GM18511 (cell line): ENCODE measurements around the gene SNED1.
"Not testable (repeated sequence)": the region's sequence is repeated elsewhere in the genome, so short reads cannot be mapped to it uniquely, and the experiment has no call there.

Experiments used
- ATAC-seq: cut with Tn5 transposase; IDR thresholded peaks from one replicate; pipeline ENCODE4 v1.9.1; 2021; ENCODE audit warnings: mild to moderate bottlenecking, moderate library complexity; ENCODE audit not compliant: unreplicated experiment

Gene SNED1

DNA sequence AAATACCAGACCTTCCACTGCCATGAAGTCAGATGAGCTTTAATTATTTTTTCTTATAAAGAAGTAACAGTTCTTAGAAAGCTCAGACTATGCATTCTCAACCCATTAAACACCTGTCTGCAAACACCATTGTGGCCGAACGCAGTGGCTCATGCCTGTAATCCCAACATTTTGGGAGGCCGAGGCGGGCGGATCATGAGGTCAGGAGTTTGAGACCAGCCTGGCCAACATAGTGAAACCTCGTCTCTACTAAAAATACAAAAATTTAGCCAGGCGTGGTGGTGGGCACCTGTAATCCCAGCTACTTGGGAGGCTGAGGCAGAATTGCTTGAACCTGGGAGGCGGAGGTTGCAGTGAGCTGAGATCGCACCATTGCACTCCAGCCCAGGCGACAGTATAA lies 106.2 kb downstream of the SNED1 start:
- ATAC-seq = not testable (repeated sequence)

DNA sequence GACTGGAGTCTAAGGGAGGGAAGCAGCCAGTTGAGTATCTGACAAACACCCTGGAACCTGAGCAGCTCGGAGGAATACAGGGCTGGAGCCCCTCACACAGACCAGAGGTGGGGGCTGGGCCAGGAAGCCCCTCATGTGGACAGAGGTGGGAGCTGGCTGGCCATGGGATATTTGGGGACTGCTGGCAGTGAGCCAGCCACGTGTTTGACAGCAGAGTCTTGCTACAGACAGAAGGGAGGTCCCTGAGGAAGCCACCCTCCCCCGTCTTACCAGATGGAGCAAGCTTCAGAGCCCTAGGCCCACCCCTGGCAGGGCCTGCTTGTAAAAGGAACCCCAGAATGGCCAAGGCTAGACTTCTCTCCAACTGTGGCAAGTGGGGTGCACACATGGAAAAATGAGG lies 107.2 kb downstream of the SNED1 start:
- no peak for ATAC-seq

DNA sequence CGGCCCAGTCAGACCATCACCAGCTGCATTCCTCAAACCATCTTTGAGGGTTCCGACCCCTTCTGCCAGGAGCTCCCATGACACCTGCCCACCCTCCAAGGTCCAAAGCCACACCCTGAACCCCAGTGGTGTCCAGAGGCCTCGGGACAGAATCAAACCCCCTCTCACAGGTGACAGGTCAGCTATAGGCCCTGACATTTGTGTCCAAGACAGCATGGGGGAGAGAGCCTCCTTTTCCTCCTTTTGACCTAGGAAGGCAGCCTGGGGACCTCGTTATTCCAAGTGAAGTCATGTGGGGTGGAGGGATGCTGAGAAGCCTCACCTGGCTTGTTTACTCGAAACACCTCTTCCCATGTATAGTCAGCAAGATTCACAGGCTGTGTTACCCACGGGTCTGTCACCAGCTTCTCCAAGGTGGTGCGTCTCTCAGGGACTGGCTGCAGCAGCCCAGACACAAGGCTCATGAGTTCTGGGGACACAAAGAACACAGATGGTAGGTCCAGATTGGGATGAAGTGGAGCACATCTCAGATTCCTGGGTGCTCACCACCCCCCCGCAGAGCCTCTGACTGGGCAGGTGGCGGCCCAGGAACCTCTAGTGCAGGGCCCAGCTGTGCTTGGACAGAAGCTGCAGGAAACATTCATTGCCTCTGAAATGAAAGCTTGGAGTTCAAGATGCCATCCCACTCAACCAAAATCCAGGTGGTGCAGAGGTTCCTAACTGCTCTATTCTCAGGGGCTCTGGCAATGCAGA lies 108.8 kb downstream of the SNED1 start:
- ATAC-seq = no peak

DNA sequence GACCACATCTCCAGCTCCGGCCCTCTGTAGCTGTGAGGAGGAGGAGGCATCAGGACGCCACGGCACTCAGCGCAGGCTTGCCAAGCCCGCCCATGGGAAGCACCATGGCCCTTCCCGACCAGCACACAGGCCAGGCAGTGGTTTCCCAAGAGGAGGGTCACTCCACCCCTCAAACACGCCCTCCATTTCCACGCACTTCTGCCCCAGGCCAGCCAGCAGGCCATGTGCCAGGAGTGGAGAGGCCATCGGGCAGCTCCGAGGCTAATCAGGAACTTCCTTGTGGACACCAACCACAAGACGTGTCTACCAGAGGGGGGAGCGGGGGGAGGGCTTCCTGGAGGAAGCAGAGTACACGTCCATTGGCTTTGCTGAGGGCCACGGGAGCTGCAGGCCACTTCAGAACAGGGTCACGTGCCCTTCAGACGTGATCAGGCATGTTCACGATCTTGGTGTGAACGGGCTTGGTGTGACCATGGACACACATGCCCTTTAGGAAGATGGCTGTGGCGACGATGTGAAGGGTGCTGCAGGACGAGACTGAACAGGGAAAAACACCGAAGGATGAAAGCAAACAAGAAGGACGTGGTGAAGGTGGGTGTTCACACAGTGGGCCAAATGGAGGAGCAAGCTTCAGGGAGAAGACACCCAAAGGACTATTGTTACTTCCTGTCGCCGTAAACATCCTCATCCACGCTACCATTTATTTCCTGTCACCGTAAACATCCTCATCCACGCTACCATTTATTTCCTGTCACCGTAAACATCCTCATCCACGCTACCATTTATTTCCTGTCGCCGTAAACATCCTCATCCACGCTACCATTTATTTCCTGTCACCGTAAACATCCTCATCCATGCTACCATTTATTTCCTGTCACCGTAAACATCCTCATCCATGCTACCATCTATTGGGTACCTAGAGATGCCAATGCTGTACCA lies 110.1 kb downstream of the SNED1 start:
- no peak for ATAC-seq

DNA sequence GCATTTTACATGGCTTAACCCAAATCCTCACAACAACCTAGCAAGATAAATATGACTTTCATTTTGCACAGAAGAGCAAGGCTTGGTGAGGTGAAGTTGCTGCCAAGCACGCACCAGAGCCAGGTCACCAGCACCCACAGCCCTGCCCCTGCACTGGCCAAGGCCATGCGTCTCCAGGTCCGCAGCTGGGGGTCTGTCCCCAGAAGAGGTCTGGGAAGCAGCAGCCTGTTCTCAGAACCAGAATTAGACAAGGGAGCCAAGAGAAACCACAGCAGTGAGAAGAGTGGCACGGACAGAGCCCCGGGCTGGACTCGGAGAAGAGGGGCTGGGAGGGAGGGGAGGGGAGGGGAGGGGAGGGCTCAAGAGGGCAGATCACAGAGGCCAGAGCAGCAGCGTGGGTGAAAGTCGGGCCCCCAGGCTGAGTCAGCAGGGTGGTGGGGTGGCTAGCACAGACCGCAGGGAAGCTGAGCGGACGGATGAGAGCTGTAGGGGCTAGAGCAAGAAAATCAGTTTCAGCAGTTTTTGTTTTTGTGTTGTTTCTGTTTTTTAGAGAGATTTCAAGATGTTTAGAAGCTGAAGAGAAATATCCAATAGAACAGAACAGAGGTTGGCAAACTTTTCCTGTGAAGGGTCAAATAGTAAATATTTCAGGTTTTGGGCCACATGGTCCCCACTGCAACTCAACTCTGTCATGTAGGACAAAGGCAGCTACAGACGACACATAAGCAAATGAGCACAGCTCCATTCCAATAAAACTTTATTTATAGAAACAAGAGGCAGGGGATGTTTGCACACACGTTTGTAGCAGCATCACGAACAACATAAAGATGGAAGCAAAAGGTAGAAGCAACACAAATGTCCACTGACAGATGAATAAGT lies 111.0 kb downstream of the SNED1 start:
- ATAC-seq = no peak

DNA sequence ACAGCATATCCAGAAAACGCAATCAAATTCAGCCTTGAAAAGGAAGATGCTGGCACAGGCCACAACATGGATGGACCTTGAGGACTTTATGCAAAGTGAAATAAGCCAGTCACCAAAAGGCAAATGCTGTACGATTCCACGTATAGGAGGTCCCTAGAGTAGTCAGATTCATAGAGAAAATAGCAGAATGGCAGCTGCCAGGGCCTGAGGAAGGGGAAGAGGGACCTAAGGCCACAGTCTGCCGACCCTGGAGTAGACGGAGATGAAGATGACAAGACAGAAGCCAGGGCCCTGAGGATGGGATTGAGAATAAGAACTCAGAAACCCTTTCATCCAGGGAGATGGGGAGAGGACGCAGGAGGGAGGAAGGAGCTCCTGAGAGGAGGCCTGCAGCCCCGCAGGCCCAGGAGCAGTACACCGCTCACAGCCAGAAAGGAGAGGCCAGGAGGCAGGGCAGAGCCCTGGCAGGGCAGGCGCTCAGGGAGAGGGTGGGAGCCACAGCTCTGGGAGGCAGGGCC lies 111.7 kb downstream of the SNED1 start:
- peak; percentile 8 for ATAC-seq

DNA sequence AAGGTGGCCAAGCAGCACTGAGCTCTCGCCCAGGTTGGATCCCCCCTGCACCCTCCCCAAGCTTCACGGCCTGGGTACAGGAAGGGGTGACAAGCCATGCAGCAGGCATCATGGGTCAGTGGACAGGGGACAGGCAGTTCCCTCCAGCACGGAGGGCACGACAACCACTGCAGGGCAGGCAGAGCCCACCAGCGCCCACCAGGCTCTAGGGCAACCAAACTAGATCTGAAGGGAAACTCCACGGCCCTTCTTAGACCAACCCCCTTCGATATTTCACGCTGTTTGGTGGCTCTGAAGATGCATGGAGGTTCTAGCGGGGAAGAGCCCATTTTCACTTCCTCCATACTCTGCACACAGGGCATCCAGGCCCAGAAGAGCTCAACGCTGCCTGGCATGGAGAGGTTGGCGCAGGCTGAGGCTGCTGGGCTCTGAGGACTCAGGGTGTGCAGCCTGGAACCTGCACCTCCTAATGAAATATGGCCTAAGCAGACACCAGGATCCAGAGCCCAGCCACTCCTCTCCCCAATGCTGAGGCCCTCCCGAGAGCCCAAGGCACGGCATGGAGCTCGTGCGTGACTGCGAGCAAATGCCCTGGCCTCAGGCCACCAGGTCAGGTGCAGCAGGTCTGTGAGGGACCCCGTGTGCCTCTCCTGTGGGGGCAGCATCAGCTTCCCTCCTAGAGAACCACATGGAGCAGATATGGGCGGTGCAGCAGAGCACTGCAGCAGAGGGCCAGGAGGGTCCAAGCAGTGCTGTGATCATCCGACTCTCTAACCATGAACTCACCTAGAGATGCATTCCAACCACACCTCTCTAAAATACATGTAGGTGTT lies 112.4 kb downstream of the SNED1 start:
- ATAC-seq = peak; percentile 58

DNA sequence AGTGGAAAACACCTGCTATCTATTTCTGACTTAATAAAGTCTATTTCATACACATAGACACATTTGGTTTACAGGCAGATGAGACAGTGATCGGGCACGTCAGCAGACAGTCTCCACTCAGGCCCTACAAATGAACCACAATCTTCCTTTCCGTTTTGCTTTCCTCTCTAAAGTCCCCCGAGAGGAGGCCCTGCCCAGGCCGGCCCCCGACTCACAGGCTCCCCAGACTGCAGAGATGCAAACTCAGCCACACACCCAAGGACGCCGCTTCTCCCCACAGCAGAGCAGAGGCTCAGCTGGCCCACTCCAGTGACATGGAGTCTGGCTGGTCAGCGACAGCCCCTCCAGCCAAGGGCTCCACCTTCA lies 113.0 kb downstream of the SNED1 start:
- peak; percentile 45 for ATAC-seq

DNA sequence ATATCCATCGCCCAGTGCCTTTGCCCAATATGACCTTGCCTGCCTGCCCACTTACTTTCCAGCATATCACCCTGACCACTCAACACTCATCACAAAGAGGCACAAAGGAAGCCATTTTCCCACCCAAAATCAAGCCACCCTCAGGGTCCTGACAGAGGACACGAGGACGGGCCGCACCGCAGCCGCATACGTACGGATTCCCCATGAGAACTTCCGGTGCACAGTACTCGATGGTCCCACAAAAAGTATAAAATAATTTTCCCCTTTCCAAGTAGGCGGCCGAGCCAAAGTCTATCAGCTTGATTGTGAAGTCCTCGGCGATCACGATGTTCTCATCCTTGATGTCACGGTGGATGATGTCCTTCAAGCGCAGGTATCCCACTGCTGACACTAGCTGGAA lies 113.6 kb downstream of the SNED1 start:
- ATAC-seq = no peak

DNA sequence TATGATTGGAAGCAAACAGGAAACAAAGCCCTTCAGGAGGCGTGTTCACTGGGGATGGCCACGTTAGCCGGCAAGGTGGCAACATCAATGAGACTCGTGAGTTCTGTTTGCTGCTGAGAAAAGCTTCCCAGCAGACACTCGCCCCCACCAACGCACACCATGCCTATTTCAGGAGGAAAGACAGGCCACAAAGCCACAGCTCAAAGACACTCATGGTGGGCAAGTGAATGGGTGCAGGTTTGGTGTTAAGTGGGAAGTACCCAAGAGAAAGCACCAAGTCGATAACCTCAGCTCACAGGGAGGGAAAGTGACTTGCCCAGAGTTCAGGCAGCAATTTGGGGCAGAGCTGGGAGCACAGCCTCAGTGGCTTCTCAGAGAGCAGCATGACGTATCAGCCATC lies 114.2 kb downstream of the SNED1 start:
- ATAC-seq = no peak

DNA sequence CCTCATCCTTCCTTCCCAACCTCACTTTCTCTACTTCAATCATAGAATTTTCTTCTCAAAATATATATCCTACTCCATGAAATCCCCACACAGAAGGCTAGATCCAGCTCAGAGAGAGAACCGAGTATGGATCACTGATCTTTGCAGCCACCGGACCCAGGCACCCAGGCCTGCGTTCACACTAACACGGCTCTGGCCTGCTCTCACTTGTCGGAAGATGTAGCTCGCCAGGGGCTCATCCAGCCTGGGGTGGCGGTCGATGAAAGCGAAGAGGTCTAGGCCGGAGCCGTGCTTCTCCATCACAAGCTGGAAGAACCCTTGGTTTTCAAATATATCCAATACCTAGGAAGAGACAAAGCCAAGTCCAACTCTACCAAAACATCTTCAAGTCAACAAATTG lies 116.4 kb downstream of the SNED1 start:
- ATAC-seq = no peak

DNA sequence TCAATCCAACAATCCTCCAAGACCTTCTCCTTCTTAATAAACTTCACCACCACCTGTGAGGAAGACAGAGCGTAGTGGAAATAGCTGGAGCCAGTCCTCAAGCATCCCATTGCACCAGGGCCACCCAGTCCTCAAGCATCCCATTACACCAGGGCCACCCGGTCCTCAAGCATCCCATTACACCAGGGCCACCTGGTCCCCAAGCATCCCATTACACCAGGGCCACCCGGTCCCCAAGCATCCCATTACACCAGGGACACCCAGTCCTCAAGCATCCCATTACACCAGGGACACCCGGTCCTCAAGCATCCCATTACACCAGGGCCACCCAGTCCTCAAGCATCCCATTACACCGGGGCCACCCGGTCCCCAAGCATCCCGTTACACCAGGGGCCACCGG lies 116.9 kb downstream of the SNED1 start:
- no peak for ATAC-seq

DNA sequence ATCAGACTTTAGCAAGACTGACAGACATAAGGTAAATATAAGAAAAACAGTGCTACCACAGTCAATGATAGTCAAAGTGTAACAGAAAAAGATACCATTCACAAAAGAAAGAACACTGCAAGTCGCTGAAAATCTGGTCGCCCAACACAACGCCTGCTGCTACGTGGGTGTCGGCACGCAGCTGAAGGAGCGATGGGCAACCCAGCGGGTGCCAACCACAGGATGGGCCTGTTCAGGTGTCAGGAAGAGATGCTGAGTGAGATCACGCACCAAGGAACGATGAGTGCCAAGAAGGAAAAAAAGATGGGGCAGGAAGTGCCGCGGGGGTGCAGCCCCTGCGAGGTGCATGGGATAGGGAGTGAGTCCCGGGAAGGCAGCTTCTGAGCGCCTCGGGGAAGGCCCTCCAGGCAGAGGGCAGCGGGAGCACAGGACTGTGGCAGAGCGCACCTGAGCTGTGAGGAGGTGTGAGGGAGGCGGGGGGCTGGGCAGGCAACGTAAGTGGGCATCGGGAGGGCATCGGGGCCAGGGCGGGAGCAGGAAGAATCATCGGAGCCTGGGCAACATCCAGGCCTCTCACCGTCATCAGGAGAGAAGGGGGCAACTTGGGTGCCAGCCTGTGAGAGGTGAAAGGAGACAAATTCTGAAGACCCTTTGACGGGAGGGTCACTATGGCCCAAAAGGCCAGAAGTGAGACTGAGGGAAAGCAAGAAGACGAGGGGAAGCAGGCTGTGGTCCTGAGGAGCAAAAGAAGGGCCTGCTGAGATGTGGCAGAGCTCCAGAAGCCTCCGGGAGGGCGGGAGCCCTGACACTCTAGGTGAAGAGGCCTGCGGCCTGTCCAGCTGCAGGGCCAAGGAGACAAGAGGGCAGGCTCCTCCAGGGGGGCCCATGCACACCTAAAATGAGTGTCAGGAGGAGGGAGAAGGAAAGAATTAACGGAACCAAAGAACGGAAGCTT lies 118.5 kb downstream of the SNED1 start:
- ATAC-seq = no peak

DNA sequence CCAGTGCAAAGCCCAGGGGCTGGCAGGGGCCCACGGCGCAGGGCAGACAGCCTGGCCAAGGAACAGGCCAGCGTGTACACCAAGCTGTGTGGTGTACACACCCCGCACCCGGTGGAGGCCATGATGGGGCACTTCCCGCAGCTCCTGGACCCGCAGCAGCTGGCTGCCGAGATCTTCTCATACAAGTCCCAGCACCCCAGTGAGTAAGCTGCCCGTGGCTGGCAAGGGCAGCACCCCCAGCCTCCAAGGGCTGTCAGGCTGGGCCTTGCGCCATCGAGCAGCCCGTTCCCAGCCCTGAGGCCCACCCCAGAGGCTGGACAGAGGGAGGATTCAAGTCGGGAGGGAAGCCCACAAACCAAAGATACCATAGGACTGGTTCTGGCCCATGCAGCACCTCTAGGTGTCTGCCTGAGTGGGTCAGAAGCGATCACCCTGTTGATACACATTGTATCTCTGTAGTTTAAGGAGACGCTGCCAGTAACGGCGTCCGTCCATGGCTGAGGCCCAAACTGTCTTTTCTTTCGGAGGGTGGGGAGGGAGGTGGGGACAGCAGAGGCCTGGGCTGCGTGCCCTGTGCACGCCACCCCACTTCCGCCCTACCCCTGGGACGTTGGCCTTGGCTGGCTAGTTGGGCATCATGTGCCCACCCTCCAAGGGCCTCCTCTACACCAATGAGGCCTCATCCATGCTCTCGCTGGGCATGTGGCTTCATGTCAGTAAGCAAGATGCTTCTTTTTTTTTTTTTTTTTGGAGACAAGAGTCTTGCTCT lies 120.5 kb downstream of the SNED1 start:
- ATAC-seq = no peak

DNA sequence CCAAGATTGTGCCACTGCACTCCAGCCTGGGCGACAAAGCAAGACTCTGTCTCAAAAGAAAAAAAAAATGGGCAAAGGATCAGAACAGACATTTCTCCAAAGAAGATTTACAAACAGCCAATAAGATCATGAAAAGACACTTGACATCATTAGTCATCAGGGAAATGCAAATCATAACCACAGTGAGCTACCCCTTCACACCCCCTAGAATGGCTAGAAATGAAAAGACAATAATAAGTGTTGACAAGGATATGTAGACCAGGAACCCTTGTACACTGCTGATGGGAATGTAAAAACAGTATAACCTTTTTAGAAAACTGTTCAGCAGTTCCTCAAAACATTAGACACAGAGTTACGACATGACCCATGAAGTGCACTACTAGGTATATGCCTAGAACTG lies 122.0 kb downstream of the SNED1 start:
- ATAC-seq = no peak

DNA sequence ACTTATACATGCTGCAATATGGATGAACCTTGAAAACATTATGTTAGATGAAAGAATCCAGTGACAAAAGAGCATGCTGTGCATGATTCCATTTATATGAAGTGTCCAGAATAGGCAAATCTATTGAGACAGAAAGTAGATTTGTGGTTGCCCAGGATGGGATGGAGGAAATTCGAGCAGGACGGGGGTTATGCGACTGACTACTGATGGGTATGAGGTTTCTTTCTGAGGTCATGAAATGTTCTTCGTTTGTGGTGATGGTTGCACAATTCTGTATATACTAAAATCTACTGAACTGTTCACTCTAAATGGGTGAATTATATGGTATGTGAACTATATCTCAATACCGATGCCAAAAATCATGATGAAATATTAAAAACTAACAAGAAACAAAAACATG lies 122.6 kb downstream of the SNED1 start:
- no peak for ATAC-seq

DNA sequence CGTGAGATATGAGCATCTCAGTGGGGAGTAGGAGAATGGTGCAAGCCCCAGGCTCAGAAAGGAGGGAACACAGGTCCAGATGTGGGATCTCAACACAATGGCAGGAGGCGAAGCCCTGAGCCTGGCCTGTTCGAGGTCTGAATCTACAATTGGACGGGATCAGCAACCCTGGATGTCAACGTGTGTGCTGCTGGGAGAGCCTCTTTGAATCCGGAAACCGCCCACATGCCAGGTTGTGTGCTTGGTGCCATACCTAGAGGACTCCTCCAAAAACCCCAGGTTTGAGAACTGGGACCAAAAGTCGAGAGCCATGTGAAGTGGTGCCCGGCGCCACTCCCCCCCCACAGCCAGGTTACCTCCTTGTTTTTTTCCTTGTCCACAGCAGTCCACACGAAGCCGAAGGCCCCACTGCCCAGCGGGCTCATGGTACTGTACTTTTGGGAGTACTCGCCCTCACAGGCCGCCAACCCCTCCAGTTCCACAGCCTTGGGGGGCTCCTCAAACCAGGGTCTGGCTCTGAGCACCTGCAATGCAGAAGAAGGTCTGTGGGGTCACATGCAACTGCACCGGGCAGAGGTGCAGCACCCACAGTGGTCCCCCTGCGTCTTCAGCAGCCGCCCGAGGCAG lies 124.1 kb downstream of the SNED1 start:
- no peak for ATAC-seq
